ENCODE results near the gene MLIP.

The MLIP gene

DNA sequence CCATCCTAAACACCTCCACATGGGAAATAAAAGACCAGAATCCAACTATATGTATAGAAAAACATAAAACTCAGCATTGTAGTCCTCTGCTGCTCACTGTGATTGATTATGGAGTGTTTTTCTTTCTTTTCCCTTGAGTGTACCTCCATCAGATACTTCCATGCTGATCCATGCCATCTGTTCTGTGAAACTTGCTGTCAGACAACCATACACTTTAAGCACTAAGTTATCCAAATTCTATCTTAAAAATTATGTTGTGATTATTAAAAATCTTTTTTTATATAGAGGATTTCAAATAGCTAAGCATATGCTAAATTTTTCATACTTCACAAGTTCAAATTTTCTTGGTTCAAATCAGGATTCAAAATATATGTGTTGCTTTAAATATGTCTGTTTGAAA is 105.1 kb downstream of the MLIP start:
- no peak overlapping the region for H3K27ac ChIP-seq
- TF ChIP-seq ZFX (IDR thresholded peaks at IDR 0.05), result no peak
- no peak for TF ChIP-seq CTCF (conservative IDR thresholded peaks at IDR 0.05)

DNA sequence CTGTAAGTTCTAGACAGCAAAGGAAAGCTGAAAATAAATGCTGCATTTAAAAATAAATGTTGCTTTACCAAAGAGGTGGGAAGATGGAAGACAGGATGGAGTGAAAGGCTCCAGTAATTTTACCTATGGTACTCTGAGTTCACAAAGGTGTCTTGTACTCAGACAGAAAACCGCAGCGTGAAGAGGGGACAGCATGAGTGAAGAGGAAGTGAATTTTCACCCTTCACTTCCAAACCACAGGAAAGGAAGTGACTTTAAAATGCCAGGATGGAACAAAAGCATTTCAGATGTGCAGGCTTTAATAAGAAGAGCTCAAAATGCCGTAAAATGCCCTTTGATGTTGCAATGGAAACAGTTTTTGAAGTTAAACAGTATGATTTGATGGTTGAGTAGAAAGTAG is 105.8 kb downstream of the MLIP start:
- no peak overlapping the region for H3K27ac ChIP-seq
- TF ChIP-seq CTCF (conservative IDR thresholded peaks at IDR 0.05), result no peak
- no peak for TF ChIP-seq ZFX (IDR thresholded peaks at IDR 0.05)

- no peak for TF ChIP-seq ZFX (IDR thresholded peaks at IDR 0.05)
- no peak for TF ChIP-seq CTCF (conservative IDR thresholded peaks at IDR 0.05)
- H3K27ac ChIP-seq, result no peak overlapping the region
Observed at GRCh38 chr6:54222217-54222616, 111.0 kb downstream of the MLIP start.

DNA sequence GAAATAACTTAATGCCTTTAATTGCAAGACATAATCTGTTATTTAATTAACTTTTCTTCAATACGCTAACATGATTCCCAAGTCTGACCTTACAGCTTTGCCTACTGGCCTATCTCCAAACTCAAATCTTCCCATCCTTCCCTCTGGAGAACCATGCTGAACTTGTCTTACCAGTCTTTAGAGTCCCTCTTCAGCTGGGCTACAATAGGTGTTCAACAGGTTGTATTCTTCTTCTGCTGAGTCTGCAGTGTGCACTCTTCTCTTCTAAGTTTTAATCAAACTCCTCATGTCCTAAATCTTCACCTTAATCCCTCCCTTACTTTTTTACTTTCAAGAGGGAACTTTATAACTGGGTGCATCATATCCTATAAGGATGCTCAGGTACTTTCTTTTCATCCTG is 121.5 kb downstream of the MLIP start:
- H3K27ac ChIP-seq, result no peak overlapping the region
- TF ChIP-seq ZFX (IDR thresholded peaks at IDR 0.05) (no peak), CTCF (conservative IDR thresholded peaks at IDR 0.05) (no peak)

DNA sequence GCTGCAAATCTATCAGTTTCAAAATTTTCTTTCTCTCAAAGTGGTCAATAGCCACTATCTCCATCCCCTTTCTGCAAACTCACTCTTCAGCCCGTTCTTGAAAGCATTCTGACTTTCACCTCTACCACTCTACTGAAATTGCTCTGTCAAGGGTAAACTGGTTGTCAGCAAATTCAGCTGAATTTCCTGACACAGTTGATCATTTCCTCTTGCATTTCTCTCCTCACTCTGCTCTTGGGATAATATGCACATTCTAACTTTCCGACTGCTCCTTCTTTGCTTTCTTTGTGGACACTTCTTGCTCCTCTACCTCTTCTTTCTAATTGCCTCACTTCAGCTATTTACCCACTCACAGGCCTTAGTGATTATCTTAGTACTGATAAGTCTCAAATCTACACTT is 123.3 kb downstream of the MLIP start:
- TF ChIP-seq CTCF (conservative IDR thresholded peaks at IDR 0.05) (no peak), ZFX (IDR thresholded peaks at IDR 0.05) (no peak)
- H3K27ac ChIP-seq, result no peak overlapping the region

GRCh38 chr6:54236984-54237383 is 125.7 kb downstream of the MLIP start:
- no peak overlapping the region for H3K27ac ChIP-seq
- TF ChIP-seq ZFX (IDR thresholded peaks at IDR 0.05) (no peak), CTCF (conservative IDR thresholded peaks at IDR 0.05) (no peak)

GRCh38 chr6:54238396-54238795 is 127.2 kb downstream of the MLIP start:
- TF ChIP-seq CTCF (conservative IDR thresholded peaks at IDR 0.05), result no peak
- H3K27ac ChIP-seq, result no peak overlapping the region
